HG03196 (cell line): ENCODE results near the gene ZNF490.
"Not testable (repeated sequence)": the region's sequence is repeated elsewhere in the genome, so short reads cannot be mapped to it uniquely, and the experiment has no call there.

ENCODE experiments used
- ATAC-seq: cut with Tn5 transposase; IDR thresholded peaks from one replicate; pipeline ENCODE4 v1.9.1; 2021; ENCODE audit not compliant: unreplicated experiment

ZNF490 gene

GRCh38 chr19:12610540-12611360, at the start of gene ZNF490, which contains the start of gene ZNF791:
Gene ZNF490, minus strand, starts transcription at chr19:12610813. Its CDS starts 133 bp downstream, at chr19:12610680.
Gene ZNF791, plus strand, starts transcription at chr19:12610920. Its CDS starts 160 bp downstream, at chr19:12611080.
- peak; percentile 63 for ATAC-seq

- ATAC-seq = no peak
These were observed 47.4 kb upstream of the ZNF490 start for GRCh38 chr19:12657966-12658365.

- ATAC-seq = no peak
These were observed 46.4 kb upstream of the ZNF490 start for GRCh38 chr19:12656899-12657571.

- ATAC-seq = no peak
These were observed 44.9 kb upstream of the ZNF490 start for GRCh38 chr19:12655546-12655945.

DNA sequence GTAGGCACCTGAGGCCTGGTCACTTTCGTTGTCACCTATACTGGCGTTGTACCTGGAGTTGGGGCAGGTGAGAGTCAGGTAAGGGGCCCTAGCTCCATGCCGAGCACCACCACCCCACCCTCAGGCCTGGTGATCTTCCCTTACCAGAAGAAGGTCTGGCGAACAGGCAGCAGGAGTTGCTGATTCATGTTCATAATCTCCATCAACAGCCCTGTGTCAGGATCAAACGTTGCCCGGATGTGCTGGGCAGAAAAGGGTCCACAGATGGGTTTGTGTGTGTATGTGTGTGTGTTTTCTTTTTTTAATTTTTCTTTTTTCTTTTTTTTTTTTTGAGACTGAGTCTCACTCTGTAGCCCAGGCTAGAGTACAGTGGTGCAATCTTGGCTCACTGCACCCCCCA, 41.6 kb upstream of the ZNF490 start:
- ATAC-seq = no peak

DNA sequence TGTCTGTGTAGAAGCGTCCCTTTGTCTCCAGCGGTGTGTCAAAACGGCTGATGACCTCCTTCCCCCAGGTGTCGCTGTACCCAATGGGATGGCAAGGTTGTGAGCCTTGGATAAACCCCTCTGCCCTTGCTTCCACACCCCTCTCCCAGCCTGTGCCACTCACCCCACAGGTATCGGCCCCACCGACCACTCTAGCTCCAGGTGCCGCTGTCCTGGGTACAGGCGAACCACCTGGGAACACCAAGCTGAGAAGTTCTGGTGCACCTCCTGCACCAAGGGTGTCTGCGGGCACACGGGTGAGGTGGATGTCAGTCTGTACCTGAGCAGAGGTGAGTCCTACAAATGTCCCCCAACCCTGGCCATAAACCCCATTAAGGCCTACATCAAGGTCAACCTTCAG, 39.3 kb upstream of the ZNF490 start:
- no peak for ATAC-seq

DNA sequence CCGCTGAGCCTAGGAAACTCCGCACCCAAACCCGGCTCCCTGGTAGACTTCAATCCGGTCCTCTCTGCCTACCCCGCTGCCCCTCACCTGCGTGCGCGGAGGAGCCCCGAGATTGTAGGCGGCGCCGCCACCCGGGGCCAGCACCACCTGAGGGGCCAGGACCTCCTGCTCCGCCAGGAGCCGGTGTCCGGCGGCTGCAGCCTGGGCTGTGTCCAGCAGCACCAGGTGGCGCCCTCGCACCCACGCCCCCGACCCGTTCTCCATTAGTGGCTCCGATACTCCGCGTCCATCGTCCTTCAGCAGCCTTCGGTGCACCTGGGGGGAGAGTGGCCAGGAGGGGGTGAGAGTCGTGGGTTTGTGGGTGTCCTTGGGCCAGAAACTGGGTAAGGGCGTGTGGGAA, 37.5 kb upstream of the ZNF490 start:
- no peak for ATAC-seq

- no peak for ATAC-seq
These were observed 37.0 kb upstream of the ZNF490 start for GRCh38 chr19:12647490-12648071.

DNA sequence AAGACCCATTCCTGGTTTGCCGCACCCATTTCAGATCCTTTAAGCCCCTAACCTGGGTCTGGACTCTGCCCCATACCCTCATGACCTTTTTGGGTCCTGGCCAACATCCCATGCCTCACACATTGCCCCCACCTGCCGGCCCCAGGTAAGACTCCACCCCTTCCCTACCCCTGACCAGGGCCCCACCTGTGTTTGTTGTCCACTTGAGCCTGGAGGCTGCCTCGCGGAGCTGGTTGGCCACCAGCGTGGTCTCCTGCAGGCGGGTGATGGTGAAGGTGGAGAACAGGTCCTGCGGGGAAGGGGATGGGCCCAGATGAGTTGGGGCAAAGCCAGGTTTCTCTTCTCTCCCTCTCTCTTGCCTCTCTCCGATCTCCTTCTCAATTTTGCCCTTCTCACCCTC, 36.4 kb upstream of the ZNF490 start:
- no peak for ATAC-seq

DNA sequence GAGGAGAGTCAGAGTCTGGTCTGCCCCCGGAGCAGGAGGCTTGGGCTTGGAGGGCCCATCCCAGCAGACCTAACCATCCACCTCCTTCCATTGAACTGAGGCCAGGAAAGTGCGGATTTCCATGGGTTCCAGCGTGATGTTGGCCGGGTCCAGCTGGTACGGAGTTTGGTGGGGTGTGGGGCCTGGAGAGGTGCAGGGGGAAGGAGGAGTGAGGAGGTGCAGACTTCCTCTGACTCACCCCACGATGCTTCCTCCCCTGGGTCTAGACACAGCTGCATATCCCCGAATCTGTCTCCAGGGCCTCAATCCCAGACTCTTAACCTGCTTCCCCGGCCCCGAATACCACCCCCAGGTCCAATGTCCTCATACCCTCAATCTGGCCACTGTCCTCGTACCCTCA, 35.9 kb upstream of the ZNF490 start:
- ATAC-seq = no peak

DNA sequence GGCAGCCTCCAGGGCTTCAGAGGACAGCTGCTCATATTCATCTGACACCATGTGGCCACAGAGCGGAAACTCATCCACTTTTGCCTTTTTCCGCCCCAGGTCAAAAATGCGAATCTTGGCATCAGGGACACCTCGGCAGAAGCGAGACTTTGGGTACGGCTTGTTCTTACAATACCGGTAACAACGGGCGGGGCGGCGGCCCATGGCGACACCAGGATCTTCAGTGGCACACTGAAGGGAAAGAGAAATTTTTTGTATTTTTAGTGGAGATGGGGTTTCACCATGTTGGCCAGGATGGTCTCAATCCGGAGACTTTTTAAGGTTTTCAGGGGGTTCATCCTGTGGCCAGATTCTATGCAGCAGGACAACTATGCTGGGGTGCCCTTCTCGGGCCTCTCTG, 33.1 kb upstream of the ZNF490 start:
- not testable (repeated sequence) for ATAC-seq

GRCh38 chr19:12642506-12642905, 31.9 kb upstream of the ZNF490 start:
- ATAC-seq = no peak

GRCh38 chr19:12641456-12641855, 30.8 kb upstream of the ZNF490 start:
- no peak for ATAC-seq

DNA sequence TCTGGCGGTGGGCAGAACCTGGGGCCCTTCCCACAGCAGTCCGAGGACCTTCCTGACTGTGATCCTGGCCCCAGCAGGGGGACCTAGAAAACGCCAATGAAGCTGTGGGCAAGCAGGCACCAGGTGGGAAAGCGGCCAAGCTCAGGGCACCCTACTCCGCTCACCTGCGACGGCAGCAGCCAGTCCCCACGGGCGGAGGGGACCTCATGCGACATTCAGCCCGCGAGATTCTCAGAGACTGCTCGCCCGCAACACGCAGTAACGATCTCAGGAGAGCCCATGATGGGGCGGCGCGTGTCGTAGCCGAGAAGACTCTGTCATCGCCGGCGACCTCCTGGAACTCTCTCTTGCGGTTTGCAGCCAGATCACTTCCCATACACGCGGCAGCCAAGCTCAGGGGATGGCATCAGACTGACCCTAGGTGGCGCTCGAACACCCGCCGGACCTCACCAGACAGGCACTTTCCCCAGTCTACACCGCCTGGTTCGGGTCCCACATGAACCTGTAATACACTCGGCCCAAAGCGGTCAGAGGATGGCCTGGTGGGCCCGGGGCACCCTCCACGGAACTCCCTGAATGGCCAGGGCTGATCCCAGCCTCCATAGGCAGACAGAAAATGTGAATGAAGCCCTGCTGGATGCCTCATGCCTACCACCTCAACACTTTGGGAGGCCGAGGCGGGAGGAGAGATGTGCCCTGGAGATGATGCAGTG, 29.4 kb upstream of the ZNF490 start:
- ATAC-seq = peak; percentile 67

DNA sequence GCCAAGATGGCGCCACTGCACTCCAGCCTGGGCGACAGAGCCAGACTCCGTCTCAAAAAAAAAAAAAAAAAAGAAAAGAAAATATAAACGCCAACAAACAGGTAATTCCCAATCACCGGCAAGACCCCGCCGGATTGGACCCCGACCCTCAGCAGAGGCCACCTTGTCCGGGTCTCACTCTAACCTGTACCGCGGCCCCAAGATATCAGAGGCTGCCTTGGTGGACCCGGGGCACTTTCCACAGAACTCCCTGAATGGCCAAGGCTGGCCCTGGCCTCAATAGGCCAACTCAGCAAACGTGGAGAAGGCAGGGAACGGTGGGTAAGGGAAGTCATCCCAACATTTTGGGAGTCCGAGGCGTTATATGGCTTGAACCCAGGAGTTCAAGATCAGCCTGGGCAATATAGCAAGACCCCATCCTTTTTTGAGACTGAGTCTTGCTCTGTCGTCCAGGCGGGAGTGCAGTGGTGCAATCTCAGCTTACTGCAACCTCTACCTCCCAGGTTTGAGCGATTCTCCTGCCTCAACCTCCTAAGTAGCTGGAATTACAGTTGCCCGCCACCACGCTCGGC, 28.1 kb upstream of the ZNF490 start:
- no peak for ATAC-seq

DNA sequence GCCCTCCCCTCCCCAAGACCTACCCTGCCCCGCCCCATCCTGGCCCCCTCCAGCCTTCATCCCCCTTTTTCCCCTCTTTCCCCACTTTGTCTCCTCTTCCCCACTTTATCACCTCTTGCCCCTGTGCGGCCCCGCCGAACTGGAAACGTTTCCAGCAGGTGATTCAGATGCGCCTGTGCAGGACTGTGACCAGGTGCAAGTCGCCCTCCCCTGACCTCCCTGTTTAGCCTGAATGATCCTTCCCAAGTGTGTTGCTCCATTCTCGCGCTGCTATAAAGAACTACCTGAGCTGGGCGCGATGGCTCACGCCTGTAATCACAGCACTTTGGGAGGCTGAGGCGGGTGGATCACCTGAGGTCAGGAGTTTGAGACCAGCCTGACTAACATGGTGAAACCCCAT, 26.0 kb upstream of the ZNF490 start:
- no peak for ATAC-seq

DNA sequence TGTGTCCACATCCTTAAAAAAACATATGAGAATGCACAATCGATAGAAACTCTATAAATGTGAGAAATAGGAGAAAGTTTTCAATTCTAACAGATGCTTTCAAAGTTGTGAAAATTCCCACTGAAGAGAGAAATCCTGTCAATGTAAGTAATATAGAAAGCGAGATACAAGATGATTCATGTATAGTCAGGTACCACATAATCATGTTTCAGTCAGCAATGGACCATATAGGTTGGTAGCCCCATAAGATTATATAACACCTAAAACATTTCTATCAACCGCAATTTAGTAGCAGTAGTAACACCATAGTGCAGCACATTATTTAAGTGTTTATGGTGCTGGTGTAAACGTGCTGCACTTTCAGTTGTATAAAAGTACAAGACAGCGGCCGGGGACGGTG, 18.6 kb upstream of the ZNF490 start:
- ATAC-seq = no peak

- no peak for ATAC-seq
These were observed 17.7 kb upstream of the ZNF490 start for GRCh38 chr19:12628040-12629022.

DNA sequence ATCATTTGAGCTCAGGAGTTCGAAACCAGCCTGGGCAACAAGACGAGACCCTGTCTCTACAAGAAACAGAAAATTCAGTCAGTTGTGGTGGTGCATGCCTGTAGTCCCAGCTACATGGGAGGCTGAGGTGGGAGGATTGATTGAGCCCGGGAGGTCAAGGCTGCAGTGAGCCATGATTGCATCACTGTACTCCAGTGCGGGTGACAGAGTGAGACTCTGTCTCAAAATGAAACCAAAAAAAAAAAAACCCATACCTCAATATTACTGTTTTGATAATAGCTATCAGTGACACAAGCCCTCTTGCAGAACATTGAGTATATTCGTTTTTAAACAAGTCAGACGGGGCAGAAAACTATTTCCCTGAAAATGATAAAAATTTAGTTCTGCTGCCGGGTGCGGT, 16.3 kb upstream of the ZNF490 start:
- no peak for ATAC-seq
